GM21360 (cell line): ENCODE data around the gene LDLRAD4.

Experiments
- ATAC-seq: cut with Tn5 transposase; IDR thresholded peaks from one replicate; pipeline ENCODE4 v1.9.1; 2021; ENCODE audit warnings: mild to moderate bottlenecking, moderate library complexity; ENCODE audit not compliant: unreplicated experiment

LDLRAD4 gene

DNA sequence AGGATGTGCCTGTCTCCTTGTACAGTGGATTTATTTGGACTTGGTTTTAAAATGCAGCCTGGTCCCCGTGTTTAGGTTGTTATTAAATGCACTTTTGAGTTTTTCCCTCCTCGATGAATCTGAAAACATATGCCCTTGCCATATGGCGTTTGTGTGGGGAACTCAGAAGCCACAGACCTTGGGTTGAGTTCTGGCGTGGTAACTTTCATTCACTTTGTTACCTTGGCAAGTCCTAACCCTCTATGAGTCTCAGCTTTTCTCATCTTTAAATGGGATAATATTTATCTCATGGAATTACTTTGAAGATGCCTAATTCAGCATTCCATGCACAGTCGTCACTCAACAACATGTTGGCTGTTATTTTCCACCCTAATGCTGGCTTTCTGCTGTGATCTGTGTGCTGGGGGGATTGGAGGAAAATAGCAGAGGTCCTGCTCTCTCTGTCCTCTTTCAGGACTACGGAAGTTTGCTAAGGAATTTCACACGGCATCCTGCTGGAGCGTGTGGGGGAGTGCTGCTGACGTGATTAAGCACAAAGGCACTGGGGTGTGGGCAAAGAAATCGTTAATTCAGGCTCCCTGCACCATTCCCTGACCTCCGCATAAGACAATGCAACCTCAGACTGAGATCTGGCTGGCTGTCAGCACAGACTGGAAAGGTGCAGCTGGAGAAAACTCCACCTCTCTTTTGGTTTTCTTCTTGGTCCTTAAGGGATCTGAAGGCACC, 61.7 kb downstream of the LDLRAD4 start:
- ATAC-seq, result no peak

DNA sequence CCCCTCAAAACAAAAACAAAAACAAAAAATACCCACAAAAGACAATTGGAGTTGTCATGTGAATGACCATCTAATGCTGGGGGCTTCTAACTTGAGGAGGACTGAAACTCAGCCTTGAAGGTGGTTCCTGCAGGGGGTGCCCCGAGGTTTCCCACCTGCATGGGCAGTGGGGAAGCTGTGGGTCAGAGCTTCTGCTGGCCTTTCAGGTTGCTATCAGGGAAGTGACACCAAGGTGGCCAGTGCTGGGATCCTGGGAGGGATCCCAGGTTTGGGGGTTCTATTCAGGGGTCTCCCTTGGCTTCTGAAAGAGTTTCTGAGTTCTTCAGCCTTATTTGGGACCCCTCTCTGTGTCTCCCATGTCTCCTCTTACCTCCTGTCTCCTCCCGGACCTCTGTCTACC, 62.8 kb downstream of the LDLRAD4 start:
- no peak for ATAC-seq

- ATAC-seq, result no peak
Measured at GRCh38 chr18:13283746-13284145, 65.2 kb downstream of the LDLRAD4 start.

DNA sequence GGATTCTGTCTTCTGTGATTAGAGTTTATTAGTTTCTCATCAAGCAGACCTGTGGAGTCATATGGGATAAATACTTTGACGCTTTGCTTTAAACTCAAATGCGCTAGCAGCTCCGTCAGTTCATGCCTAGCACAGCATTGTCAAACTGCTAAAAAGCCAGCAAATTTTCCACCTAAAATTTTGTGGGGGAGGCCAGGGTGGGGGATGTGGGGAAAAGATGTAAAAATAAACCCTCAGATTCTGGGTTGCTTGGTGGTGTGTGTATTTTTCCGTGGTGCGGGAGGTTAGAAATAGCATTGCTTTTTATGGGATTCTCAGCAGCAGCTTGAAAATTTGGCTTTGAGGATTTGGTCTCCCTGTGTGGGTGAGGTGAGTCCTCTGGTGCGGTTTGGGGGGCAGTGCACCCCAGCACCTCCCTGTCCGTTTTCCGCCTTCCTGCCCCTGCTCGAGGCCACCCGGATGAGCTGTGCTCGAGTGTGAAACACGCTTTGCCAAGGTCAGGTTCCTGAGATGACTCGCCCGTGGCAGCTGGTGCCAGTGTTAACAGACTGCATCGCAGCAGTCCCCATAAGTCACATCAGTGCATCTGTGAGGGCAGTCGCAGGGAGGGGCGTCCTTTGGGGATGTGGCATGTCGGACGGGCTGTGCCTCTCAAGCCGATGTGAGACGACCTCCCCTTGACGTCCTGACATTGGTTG, 65.9 kb downstream of the LDLRAD4 start:
- ATAC-seq, result no peak

GRCh38 chr18:13285874-13286273, 67.3 kb downstream of the LDLRAD4 start:
- ATAC-seq, result no peak

DNA sequence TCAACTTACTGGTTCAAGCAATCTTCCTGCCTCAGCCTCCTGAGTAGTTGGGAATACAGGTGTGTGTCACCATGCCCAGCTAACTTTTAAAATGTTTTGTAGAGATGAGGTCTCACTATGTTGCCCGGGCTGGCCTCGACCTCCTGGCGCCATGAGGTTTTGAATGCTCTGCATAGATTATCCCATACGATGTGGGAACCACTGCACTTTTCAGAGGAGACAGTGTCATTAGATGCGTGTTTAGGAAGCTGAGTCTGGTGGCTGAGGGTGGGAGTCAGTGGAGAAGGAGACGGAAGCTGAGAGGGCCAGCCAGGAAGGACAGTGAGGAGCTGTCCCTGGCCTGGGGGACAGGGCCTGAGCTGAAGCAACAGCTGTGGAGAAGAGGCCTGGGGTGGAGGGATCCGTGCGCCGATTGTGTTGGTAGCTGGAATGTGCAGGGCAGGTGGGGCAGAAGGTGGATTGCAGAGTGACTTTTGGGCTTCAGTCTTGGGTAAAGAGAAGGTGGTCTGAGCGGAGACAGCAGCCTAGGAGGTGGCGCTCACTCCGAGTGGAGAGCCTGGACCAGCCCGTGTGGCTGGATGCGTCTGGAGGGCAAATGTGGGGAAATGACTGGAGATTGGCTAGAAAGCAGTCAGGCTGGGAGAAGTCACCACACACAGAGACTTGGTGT, 68.0 kb downstream of the LDLRAD4 start:
- ATAC-seq, result no peak

DNA sequence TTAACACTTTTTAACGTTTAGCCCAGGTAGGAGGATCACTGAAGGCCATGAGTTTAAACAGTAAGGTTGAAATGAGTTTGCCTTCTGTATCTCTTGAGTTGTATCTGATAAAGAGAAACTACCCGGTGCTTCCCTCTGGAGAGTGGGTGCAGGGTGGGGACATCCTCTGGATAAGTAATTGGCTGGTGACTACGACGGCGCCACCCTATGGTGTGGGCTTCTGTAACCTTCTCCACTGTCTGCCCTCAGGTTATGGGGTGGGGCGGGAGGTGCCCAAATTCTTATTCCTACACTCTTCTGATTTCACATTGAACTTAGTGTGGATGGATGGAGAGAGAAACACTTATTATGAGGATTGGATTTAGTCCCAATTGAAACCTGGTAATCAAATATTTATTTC, 68.8 kb downstream of the LDLRAD4 start:
- ATAC-seq, result no peak

DNA sequence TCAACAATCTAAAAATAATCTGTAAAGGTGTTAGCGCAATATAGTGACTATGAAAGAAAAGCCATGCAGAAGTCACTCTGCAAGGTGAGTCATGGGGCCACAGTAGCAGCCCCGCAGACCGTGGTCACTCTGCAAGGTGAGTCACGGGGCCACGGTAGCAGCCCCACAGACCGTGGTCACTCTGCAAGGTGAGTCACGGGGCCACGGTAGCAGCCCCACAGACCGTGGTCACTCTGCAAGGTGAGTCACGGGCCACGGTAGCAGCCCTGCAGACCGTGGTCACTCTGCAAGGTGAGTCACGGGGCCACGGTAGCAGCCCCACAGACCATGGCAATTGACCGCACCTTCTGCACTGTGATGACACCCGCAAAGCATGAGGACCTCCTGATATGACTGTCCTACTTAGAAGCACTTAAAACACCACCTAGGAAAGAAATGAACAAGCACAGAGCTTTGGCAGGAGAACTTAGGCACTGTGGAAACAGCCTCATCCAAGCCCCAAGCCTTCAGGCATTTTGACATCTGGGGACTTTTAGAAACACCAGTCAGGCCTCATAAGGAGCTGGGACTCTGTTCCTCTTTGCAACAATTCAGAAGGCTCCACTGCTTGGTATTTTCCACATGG, 70.1 kb downstream of the LDLRAD4 start:
- ATAC-seq, result no peak

DNA sequence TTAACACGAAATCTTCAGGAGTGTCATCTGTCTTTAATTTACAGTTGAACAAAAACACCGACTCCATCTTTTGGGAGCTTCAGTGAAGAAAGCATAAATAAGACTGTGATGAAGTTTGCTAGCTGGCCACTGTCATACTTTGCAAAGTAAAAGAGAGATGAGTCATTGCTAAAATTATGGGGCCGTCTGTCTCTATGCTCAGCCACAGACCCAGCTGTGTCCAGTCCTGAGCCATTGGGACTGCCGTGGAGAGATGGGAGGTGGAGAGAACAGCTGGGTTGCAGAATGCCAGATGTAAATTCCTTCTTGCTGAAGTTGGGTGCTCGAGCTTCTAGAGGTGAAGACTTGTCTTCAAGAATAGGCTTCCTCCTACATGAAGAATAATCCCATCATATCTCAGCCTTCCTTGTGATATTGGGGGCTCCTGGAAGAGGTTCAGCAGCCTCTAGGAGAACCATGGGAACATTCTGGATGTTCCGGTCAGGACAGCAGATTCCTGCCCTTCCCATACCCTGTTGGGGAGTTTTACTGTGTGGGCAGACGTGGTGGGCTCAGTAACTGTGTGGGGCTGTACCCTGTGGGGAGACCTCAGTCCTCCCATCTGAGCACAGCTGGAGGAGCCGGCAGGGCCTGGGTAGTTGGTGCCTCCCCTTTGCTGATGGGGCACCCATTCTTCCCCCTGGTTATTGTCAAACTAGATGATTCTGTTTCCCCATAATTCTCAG, 71.1 kb downstream of the LDLRAD4 start:
- ATAC-seq, result no peak

GRCh38 chr18:13290856-13291271, 72.3 kb downstream of the LDLRAD4 start:
- no peak for ATAC-seq

DNA sequence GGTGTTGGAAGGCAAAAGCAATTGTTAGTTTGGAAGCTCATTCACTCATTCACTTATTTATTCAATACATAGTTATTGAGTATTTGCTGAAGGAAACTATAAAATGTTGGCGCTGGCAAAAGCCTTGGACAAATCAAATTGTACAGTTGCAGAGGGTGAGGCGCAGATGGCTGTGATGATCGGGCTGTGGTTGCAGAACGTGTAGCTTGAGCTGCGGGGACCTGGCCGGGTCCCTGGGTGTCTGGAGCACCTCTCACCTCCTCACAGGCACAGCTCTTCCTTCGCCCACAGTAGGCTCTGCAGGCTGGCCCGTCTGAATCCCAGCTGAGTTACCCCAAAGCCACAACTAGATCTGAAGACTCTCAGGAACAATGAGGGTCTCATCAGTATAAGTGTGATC, 72.7 kb downstream of the LDLRAD4 start:
- no peak for ATAC-seq

GRCh38 chr18:13291745-13292447, 73.3 kb downstream of the LDLRAD4 start:
- ATAC-seq, result no peak

- ATAC-seq, result no peak
Measured at GRCh38 chr18:13292736-13293135, 74.2 kb downstream of the LDLRAD4 start.

GRCh38 chr18:13294309-13294708, 75.7 kb downstream of the LDLRAD4 start:
- ATAC-seq, result no peak

GRCh38 chr18:13295894-13296293, 77.3 kb downstream of the LDLRAD4 start:
- no peak for ATAC-seq

GRCh38 chr18:13296867-13297574, 78.5 kb downstream of the LDLRAD4 start:
- ATAC-seq, result no peak

DNA sequence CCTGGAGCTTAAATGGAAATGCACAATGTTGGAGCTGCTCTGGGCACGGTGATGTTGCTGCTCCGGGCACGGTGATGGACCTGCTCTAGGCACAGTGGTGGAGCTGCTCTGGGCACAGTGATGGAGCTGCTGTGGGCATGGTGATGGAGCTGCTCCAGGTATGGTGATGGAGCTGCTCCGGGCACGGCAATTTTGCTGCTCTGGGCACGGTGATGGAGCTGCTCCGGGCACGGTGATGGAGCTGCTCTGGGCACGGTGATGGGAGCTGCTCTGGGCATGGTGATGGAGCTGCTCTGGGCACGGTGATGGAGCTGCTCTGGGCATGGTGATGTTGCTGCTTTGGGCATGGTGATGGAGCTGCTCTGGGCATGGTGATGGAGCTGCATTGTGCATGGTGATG, 79.7 kb downstream of the LDLRAD4 start:
- no peak for ATAC-seq

GRCh38 chr18:13300029-13300428, 81.5 kb downstream of the LDLRAD4 start:
- no peak for ATAC-seq

DNA sequence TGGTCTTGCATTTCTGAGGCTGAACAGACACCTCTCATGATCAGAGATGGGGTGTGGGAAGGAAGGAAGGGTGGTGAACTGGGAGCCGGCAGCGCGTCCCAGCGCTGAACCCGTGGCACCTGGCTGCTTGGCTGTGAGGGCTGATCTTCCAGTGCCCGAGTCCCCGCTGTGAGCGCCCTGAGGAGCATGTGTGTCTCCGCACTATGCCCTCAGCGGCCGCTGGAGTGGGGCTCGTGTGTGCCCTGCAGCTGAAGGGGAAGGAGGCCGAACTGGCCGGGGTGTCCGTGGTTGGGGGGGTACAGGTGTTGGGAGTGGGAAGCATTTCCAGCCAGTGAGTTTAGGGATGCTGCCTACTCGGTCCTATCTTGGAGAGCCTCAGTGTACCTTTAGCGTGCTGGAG, 82.2 kb downstream of the LDLRAD4 start:
- ATAC-seq, result no peak

DNA sequence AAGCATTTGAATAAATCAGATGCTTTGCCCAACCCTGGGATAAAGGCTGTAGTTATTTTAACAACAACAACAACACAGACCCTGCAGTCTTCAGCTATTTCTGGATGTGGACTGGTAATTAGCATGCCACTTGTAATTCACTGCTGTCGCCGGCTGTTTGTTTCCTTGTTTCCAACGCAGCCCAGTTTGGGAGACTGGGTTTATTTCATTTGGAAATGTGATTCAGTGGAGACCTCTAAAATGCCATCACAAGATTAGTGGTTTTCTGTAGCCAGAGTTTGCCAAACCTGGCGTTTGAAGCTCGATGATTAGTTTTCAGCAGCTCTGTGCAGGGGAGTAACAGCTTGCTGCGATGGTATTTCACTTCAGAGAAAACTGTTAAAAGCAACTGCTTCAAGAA, 83.5 kb downstream of the LDLRAD4 start:
- no peak for ATAC-seq
